AG04450 (cell line): Measurements from ENCODE around the gene TBC1D10A. TPM values are rescaled to one million over a fixed set of nuclear protein-coding genes. Genes with fewer than 3 reads are reported as not detected.
A peak's percentile ranks its signal among the peaks of the same experiment; 100 is the strongest.

Experiments used
- CTCF ChIA-PET: fragments of 300-600, 350-600 bp; formaldehyde crosslinking; extraction: SDS; loops from one replicate; lab custom pipeline; 2022; ENCODE audit warnings: antibody characterized with exemption, inconsistent platforms; lab: Charles Lee
- POLR2A ChIA-PET: fragments of 350-600 bp; formaldehyde crosslinking; extraction: SDS; loops from one replicate; lab custom pipeline; 2021; ENCODE audit warnings: antibody characterized with exemption, inconsistent platforms; lab: Yijun Ruan, JAX
- DNase-seq: peaks from one replicate; pipeline ENCODE4 v3.0.0-alpha.2; 2011; ENCODE audit warnings: low read depth, low spot score
- H3K27ac ChIP-seq: one replicate; pipeline ENCODE4 v1.5.1; 2012; ENCODE audit warnings: low read depth, low read length, control low read depth
- H3K27me3 ChIP-seq: one replicate; pipeline ENCODE4 v1.6.0; 2012; ENCODE audit warnings: low read length; ENCODE audit not compliant: control insufficient read depth, insufficient read depth
- H3K4me3 ChIP-seq: 2 replicates; pipeline ENCODE4 v1.5.1; 2011; ENCODE audit warnings: mild to moderate bottlenecking, low read depth, low read length, control low read depth
- H3K9me3 ChIP-seq: 2 replicates; pipeline ENCODE4 v1.5.1; 2012; ENCODE audit warnings: low read length; ENCODE audit not compliant: control insufficient read depth, insufficient read depth
- CTCF ChIP-seq: IDR thresholded peaks from 2 replicates; pipeline ENCODE4 v1.5.1; 2011; ENCODE audit warnings: low read depth, low read length, control low read depth, inconsistent platforms
- polyA plus RNA-seq: library from polyadenylated mRNA; depleted of rRNA; stranded (reverse); fragments of >200 nt; gene quantifications from 2 replicates; pipeline ENCODE4 v1.2.3, GENCODE V29; 2011

Gene TBC1D10A
- polyA plus RNA-seq, 1 experiment = 14.5 TPM

DNA sequence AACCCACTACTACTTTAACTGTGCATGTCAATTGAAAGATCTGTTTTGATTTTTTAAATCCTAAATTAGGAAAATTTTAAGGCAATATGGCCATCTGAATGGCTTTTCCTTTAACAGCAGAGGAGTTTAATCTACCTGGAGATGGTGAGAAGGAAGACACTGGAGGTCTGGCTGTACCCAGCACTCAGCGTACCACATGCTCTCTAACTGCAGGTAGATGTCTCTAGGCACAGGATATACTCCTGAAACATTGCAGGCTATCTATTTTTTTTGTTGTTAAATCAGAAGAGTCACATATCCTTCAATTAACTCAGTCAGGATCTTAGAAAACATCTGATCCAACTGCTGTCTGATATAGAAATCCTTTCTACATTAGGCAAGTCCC is 20.1 kb downstream of the TBC1D10A start:
- Histone ChIP-seq H3K27ac (no peak overlapping the region), H3K9me3 (no peaks in the 10 kb centered on the region), H3K4me3 (no peak overlapping the region), H3K27me3 (no peaks in the 10 kb centered on the region)
- no peak for TF ChIP-seq CTCF
- DNase-seq = no peak
- CTCF ChIA-PET = interaction anchor here (3.1 kb wide), 1 partner anchor 19 kb away, joined by 10 read pairs; no protein-coding TSS in a partner anchor
- POLR2A ChIA-PET = no interaction called here

GRCh38 chr22:30305906-30306626 is 20.7 kb downstream of the TBC1D10A start:
- POLR2A ChIA-PET = no interaction called here
- no peak for DNase-seq
- H3K9me3 ChIP-seq = no peaks in the 10 kb centered on the region
- CTCF ChIA-PET = interaction anchor here (3.1 kb wide), 1 partner anchor 18 kb away, joined by 10 read pairs; no protein-coding TSS in a partner anchor
- H3K27me3 ChIP-seq = no peaks in the 10 kb centered on the region
- TF ChIP-seq CTCF = no peak
- no peak overlapping the region for H3K27ac ChIP-seq
- H3K4me3 ChIP-seq = no peak overlapping the region

- Histone ChIP-seq H3K27me3 (no peaks in the 10 kb centered on the region), H3K9me3 (no peaks in the 10 kb centered on the region), H3K4me3 (no peak overlapping the region), H3K27ac (peak overlapping the region; percentile 11)
- DNase-seq = no peak
- POLR2A ChIA-PET = no interaction called here
- no peak for TF ChIP-seq CTCF
- CTCF ChIA-PET = no interaction called here
These were observed 21.2 kb downstream of the TBC1D10A start for GRCh38 chr22:30305519-30305905.

GRCh38 chr22:30304495-30305244 is 22.1 kb downstream of the TBC1D10A start:
- Histone ChIP-seq H3K9me3 (no peaks in the 10 kb centered on the region), H3K4me3 (no peak overlapping the region), H3K27ac (no peak overlapping the region), H3K27me3 (no peaks in the 10 kb centered on the region)
- TF ChIP-seq CTCF = no peak
- DNase-seq = no peak
- CTCF ChIA-PET = interaction anchor here (0.6 kb wide), 1 partner anchor 8 kb away, joined by 4 read pairs; no protein-coding TSS in a partner anchor
- POLR2A ChIA-PET = no interaction called here

DNA sequence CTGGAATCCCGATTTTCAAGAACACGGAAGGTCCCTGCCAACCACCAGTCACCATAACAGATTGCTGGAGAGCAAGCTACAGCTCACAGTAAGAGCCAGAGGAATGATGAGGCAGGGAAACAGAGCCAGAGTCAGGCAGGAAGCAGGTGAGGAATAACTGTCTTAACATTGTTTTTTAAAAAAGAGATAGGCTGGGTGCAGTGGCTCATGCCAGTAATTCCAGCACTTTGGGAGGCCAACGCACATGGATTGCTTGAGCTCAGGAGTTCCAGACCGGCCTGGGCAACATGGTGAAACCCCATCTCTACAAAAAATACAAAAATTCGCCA is 24.0 kb downstream of the TBC1D10A start:
- ChIA-PET CTCF (interaction anchor here (0.8 to 2.6 kb wide), 3 partner anchors 13 to 39 kb away, joined by 3 to 9 read pairs (median 3); no protein-coding TSS in a partner anchor), POLR2A (no interaction called here)
- H3K4me3 ChIP-seq = no peak overlapping the region

More for the DNA sequence above, 24.0 kb downstream of the TBC1D10A start:
- DNase-seq = no peak
- no peak overlapping the region for H3K27ac ChIP-seq
- no peaks in the 10 kb centered on the region for H3K9me3 ChIP-seq
- no peak for TF ChIP-seq CTCF
- H3K27me3 ChIP-seq = no peaks in the 10 kb centered on the region
